GM19397 (cell line): ENCODE data around the gene ARHGAP28.
"Not testable (repeated sequence)": the region's sequence is repeated elsewhere in the genome, so short reads cannot be mapped to it uniquely, and the experiment has no call there.

ENCODE experiments used
- ATAC-seq: cut with Tn5 transposase; IDR thresholded peaks from one replicate; pipeline ENCODE4 v1.9.1; 2021; ENCODE audit warnings: mild to moderate bottlenecking, moderate library complexity; ENCODE audit not compliant: unreplicated experiment

ARHGAP28 gene

DNA sequence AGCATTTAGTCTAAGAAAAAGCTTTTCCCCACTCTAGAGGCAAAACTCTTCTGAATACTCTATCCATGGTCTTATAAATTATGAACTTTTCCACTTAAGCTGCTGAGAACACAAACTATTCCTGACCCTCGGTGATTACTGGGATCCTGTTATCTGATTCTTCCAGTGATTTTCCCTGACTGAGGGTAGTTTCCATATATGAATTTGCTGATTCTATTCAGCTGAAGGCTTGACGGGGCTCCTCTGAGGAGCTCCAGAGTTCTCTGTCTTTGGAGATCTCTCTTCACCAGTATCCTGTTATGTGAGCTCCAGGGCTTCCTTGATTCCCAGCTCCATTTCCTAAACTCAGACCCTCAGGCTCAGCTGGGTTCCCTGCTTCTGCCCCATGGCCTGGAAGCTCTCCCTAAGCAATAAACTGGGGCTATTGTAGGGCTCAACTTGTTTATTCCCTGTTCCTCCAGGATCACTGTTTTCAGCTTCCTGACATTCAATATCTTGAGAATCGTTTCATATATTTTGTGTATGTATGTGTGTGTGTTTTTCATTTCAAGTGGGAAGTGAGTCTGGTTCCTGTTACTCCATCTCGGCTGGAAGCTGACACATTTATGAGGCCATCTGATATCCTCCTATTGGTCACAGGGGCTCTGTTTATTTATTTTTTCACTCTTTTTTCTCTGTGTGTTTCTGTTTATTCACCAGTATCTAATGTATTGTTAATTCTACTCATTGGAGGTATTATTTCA, 78.2 kb downstream of the ARHGAP28 start:
- ATAC-seq: no peak

GRCh38 chr18:6810191-6810590, 80.7 kb downstream of the ARHGAP28 start:
- no peak for ATAC-seq

GRCh38 chr18:6811816-6812215, 82.3 kb downstream of the ARHGAP28 start:
- no peak for ATAC-seq

DNA sequence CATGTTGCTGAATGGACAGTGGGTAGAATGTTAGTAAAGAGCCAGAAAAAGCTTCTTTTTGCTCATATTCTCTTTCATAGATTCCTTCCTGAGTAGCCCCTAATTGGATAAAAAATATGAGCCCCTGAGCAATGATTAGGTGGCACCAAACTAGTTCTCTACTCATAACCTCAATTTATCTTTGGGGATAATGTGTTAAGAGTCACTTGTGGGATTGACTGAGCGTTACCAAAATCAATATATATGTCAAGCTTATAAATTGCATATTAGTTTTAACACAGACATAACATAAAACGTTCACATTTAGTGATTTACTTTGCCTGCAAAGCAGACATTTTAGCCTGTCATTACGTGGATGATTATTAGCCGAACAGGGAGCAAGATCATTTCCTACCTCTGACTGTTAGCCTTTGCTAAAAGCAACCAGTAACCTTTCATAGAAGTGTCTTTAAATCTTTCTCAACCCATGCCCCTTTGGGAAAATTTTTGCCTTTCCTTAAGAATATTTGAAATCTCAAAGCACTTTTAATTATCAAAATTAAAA, 85.4 kb downstream of the ARHGAP28 start:
- no peak for ATAC-seq

DNA sequence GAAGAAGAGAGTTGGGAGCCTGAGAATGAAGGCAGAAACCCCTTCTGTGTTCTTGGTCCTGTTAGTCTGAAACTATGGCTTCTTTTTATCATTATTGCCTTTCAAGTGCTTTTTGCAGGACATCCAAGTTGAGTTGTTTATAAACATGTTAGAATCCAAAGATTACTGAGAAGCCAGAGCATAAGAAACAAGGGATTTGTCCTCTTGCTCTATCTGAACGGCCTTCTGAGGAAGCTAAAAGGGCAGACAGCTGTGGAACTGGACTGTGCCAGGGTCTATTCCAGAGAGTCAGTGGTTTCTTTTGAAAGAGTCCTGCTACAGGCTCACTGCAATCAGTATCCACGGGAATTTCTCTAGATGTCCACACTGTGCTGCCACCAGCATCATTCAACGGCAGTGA, 86.6 kb downstream of the ARHGAP28 start:
- ATAC-seq: no peak

DNA sequence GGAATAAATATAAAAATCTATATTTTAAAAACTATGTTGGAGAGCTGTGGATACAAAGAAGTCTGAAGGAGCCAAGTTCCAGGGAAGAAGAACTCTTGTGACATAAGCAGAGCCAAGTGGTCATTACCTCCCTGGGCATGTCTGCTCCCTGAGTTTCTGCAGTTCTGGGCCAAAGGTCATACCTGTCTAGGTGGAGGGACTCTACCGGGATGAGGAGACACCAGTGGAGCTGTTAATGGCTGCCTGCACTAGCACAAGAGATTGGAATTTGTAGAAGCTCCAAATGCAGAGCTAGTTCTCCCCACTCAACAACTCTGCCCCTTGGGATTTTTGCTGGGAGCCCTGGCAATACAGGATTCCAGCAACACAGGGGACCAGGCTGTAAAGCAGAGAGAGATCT, 89.8 kb downstream of the ARHGAP28 start:
- no peak for ATAC-seq

DNA sequence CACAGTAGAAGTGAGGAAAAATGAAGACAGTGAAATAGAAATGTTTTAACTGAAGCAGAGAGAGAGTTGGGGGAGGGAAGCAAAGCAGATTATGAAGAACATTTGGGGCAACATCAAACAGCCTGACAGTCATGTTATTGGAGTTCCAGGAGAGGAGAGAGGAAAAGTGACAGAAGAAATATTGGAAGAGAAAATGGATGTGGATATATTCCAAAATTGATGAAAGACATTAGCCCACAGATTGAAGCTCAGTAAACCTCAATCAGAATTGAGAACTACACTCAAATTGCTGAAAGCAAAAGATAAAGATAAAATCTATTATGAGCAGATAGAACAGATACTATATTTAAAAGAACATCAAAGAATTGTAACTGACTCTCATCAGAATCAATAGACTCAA, 90.8 kb downstream of the ARHGAP28 start:
- ATAC-seq: no peak

- no peak for ATAC-seq
Measured at GRCh38 chr18:6821356-6821755, 91.8 kb downstream of the ARHGAP28 start.

- not testable (repeated sequence) for ATAC-seq
Measured at GRCh38 chr18:6827161-6827560, 97.6 kb downstream of the ARHGAP28 start.

GRCh38 chr18:6827566-6827965, 98.0 kb downstream of the ARHGAP28 start:
- ATAC-seq: not testable (repeated sequence)

- no peak for ATAC-seq
Measured at GRCh38 chr18:6830916-6831315, 101.4 kb downstream of the ARHGAP28 start.

DNA sequence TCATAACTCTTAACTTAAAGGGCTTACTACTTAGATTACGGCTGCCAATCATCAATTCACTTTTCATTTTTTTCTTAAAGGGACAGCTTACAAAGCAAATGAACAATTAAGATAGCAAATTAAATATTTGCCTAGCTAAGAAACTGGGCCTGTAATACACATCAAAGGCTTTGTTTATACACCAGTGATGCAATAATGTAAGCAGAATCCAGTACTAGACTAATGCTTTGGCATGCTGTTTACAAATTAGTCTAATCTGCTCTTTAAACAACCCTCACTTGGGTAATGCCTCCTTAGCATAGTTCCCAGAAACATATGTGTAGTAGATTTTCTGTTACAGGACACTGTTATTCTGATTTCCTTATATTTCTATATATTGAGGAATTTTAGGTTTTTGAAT, 105.8 kb downstream of the ARHGAP28 start:
- no peak for ATAC-seq

GRCh38 chr18:6836331-6836730, 106.8 kb downstream of the ARHGAP28 start:
- ATAC-seq: no peak

GRCh38 chr18:6837904-6838303, 108.4 kb downstream of the ARHGAP28 start:
- no peak for ATAC-seq

DNA sequence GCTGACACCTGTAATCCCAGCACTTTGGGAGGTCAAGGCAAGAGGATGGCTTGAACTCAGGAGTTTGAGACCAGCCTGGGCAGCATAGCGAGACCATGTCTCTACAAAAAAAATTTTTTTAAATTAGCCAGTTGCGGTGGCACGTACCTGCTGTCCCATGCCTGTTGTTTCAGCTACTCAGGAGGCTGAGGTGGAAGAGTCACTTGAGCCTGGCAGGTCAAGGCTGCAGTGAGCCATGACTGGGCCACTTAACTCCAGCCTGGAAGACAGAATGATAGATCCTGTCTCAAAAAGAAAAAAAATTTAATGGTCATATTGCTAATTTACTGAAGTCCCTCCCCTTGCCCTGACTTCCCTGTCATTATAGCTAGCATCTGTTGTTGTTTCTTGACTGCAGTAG, 112.6 kb downstream of the ARHGAP28 start:
- ATAC-seq: no peak

- no peak for ATAC-seq
Measured at GRCh38 chr18:6843308-6843707, 113.8 kb downstream of the ARHGAP28 start.

DNA sequence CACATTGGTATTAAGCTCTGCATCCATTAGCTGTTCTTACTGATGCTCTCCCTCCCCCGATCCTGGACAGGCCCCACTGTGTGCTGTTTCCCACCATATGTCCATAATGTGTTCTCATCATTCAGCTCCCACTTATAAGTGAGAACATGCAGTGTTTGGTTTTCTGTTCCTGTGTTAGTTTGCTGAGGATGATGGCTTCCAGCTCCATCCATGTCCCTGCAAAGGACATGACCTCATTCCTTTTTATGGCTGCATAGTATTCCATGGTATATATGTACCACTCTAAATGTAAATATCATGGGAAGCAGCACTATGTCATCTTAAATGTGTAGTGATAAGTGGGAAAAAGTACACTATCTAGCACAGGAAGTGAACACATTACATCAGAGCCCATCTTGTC, 116.0 kb downstream of the ARHGAP28 start:
- not testable (repeated sequence) for ATAC-seq

DNA sequence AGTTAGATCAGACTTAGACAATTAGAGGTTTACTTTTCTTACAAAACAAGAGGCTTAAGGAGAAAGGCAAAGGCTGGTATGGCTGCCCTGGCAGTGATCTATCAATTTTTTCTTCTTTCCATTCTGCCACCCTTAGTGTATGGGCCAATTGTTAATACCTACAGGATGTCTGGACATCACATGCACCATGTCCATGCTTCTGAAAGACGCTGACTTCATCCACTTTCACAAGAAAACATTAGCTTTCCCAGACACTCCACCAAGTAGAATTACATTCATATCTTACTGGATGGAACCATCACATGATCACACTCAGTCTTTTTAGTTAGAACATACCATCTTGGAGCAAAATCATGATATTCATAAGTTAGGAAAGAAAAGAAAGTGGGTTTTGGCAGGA, 120.9 kb downstream of the ARHGAP28 start:
- ATAC-seq: no peak

- ATAC-seq: no peak
Measured at GRCh38 chr18:6851480-6851879, 122.0 kb downstream of the ARHGAP28 start.

- ATAC-seq: no peak
Measured at GRCh38 chr18:6854811-6855210, 125.3 kb downstream of the ARHGAP28 start.

DNA sequence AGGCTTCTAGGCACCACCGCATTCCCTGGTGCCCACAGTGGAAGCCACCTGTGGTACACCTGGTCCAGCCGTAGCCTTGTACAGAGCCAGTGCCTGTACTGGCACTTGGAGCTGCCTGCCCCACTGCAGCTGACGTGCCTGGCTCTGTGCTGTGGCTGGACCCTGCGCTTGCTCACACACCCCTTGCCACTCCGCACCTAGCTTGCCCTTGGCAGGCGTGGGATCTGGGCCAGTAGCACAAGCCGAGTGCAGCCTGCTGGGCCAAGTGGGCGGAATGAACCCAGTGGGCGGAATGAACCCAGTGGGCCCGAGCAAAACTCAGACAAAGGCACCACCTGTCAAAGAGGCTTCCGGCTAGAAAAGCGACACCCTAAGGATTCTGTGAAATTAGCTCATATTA, 126.3 kb downstream of the ARHGAP28 start:
- ATAC-seq: no peak

DNA sequence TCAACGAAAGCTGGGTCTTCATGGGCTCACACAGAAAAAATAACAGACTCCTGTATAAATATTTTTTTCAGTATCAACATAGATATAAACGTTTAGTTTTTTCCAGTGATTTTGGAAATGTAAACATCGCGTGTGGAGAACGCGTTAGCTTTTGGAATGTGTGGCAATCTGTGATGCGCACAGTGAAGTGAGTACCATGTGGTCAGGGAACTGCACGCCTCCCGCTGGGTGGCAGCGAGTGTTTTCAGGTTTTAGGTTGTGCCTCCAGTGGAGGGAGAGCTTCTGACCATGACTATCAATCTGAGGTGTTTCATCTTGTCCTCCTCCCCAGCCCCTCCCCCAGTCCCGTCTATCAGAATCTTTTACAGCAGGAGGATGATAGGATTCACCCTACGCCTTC, 127.8 kb downstream of the ARHGAP28 start:
- ATAC-seq: no peak
